Measurements from ENCODE around the gene GTF2A2. TPM values are rescaled to one million over a fixed set of nuclear protein-coding genes. Genes with fewer than 3 reads are reported as not detected.
A peak's percentile ranks its signal among the peaks of the same experiment; 100 is the strongest.

GTF2A2 gene
- polyA plus RNA-seq, 1 of the 3 experiments (the other 2 are of a cell fraction) = 77.4 TPM

- TF ChIP-seq ZBTB33 (IDR thresholded peaks at IDR 0.05; ENCODE audit: borderline replicate concordance, low read depth) (no peak), RXRA (IDR thresholded peaks at IDR 0.05; ENCODE audit: borderline replicate concordance, low read depth) (no peak), IRF3 (IDR thresholded peaks at IDR 0.05; ENCODE audit: low read depth, low read length) (no peak), SMC3 (IDR thresholded peaks at IDR 0.05; ENCODE audit: low read depth, low read length) (no peak), MAX (IDR thresholded peaks at IDR 0.05; ENCODE audit: low read depth) (no peak), RFX5 (IDR thresholded peaks at IDR 0.05; ENCODE audit: low read length) (no peak)
Observed at GRCh38 chr15:59595434-59595915, 61.8 kb downstream of the GTF2A2 start (continued).

GRCh38 chr15:59594991-59595390 is 62.3 kb downstream of the GTF2A2 start:
- no peaks in the 10 kb centered on the region for H3K27me3 ChIP-seq (ENCODE audit: insufficient read depth)
- no peak for DNase-seq
- no peaks in the 10 kb centered on the region for H3K4me1 ChIP-seq (ENCODE audit: control insufficient read depth in 1 of 2, insufficient read depth in 2 of 2, low read depth in 1 of 2, low read length in 1 of 2)
- TF ChIP-seq POLR2AphosphoS5 (IDR thresholded peaks at IDR 0.05; ENCODE audit: low read depth, low read length) = no peak
- no peak for TF ChIP-seq GABPA (IDR thresholded peaks at IDR 0.05; ENCODE audit: low read depth)
- TF ChIP-seq TCF12 (IDR thresholded peaks at IDR 0.05) = no peak
- no peak for TF ChIP-seq FOSL2 (IDR thresholded peaks at IDR 0.05; ENCODE audit: borderline replicate concordance, low read depth)
- TF ChIP-seq REST (IDR thresholded peaks at IDR 0.05; ENCODE audit: low read depth, low read length) = no peak
- no peak for TF ChIP-seq RAD21 (IDR thresholded peaks at IDR 0.05; ENCODE audit: low read length)
- TF ChIP-seq USF2 (IDR thresholded peaks at IDR 0.05; ENCODE audit: borderline replicate concordance, low read depth, low read length) = no peak
- no peak for TF ChIP-seq YY1 (IDR thresholded peaks at IDR 0.05; ENCODE audit: low read depth)
- H3K36me3 ChIP-seq (replicated peaks in 1 of 2; ENCODE audit: control insufficient read depth in 1 of 2, insufficient read depth in 2 of 2, low read length in 1 of 2) = no peaks in the 10 kb centered on the region
- ChIA-PET CTCF (interaction anchor here (0.6 to 1.7 kb wide), 2 partner anchors 8 to 348 kb away, joined by 3 to 4 read pairs; no protein-coding TSS in a partner anchor), POLR2A (interaction anchor here (0.7 kb wide), 1 partner anchor 9 kb away, joined by 3 read pairs; no protein-coding TSS in a partner anchor)
- peak overlapping the region; percentile 18; the same call in 1 of the 2 replicates for H3K9ac ChIP-seq
- H3K9me2 ChIP-seq = no peaks in the 10 kb centered on the region
- H3K4me3 ChIP-seq (ENCODE audit: low read depth in 2 of 2, low read length in 1 of 2) = no peak overlapping the region
- no peaks in the 10 kb centered on the region for H3K79me2 ChIP-seq (ENCODE audit: insufficient read depth)
- 61% methylated on average over 2 of the region's 2 CpGs for WGBS (ENCODE audit: low lambda C conversion rate)
- 0 out of 2 replicates have a peak overlapping the region, but pooled peaks have one; percentile 24 for H2AFZ ChIP-seq (ENCODE audit: low read depth)
- H3K4me2 ChIP-seq = no peak overlapping the region
- no peaks in the 10 kb centered on the region for H4K20me1 ChIP-seq (ENCODE audit: insufficient read depth)
- H3F3A ChIP-seq (replicated peaks; ENCODE audit: insufficient read depth) = peaks cover 4% of the 10 kb centered on the region
- H3K9me3 ChIP-seq = no peaks in the 10 kb centered on the region
- peak overlapping the region in 1 of 2 experiments; percentile 26; a peak in 2 of 4 replicates for H3K27ac ChIP-seq (ENCODE audit: low read depth in 2 of 2, low read length in 1 of 2)

Measured in SK-N-SH (cell line).